GM04504 (cell line): ENCODE measurements around the gene ISL1.

ENCODE experiments used
- DNase-seq: peaks from one replicate; pipeline ENCODE4 v3.0.0-alpha.2; 2012; ENCODE audit warnings: low read depth

Gene ISL1

DNA sequence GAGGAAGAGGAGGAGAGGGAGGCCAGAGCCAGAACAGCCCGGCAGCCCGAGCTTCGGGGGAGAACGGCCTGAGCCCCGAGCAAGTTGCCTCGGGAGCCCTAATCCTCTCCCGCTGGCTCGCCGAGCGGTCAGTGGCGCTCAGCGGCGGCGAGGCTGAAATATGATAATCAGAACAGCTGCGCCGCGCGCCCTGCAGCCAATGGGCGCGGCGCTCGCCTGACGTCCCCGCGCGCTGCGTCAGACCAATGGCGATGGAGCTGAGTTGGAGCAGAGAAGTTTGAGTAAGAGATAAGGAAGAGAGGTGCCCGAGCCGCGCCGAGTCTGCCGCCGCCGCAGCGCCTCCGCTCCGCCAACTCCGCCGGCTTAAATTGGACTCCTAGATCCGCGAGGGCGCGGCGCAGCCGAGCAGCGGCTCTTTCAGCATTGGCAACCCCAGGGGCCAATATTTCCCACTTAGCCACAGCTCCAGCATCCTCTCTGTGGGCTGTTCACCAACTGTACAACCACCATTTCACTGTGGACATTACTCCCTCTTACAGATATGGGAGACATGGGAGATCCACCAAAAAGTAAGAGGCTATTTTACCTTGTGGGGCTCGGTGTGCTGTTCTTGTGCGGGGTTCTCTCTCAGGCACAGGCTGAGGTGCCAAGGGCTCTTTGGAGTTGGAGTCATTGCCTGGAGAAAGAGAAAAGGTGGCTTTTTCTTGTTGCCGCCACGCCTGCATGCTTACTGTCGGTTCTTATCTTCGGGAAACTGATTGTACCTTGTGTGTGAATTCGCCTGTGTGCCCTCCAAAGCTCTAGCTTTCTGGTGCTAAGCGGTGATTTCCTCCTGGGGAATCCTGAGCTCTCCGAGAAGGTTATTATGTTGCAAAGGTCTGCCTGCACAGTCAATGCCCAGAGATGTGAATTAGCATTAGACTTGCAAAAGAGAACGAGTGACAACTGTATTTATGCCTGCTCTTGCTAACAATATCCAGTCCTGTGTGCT lies at the start of gene ISL1:
ISL1 (plus strand) TSS at position 318 of the 991 bp plus-strand sequence; CDS start at position 542, 224 bp downstream.
- DNase-seq, result peak; percentile 24

DNA sequence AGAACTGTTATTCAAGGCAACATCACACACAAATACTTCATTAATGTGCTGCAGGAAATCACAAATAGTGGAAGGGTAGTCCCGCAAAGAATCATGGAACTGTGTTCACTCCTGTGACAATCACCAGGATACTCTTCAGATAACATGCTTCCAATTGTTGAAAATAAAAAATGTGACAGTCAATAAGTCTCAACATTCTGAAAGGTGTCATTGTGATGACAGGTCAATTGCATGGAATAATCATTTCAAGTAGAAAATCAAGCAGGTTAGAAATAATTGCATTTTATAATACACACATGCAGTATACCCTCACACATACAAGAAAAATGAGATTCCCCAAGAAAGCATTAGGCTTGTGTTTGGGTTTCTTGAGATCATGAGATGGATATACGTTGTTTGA lies 46.4 kb upstream of the ISL1 start:
- DNase-seq, result no peak

DNA sequence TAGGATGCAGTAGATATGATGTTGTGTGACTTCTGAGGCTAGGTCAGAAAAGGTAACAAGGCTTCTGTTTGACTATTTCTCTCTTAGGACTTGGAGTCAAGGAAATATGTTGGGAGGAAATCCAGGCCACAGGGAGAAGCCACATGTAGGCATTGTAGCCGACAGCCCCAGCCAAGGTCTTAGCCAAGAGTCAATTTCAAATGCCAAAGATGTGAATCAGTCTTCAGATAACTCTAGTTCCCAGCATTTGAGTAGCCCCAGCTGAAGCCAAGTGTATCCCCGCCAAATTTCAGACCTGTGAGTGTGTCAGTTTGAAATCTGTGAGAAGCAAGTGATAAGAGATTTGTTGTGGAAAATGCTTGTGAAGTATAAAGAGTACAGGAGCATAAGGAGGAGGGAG lies 38.1 kb upstream of the ISL1 start:
- DNase-seq, result no peak

DNA sequence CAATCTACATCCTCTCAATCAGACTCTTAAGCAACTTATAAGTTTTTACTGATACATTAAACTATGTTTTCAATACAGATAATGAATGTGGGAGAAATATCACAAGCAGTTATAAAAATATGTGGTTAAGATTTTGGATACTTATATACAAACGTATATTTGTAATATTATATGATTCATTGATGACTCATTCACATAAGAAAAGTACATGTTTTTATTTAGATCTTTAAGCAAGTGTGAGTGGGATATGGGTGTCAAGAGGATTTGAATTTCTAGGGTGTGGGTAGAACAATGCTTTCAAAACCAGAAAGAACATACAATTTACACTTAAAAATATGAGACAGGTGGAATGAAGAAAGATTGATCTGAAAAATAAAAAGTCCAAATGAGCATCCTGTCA lies 36.1 kb upstream of the ISL1 start:
- no peak for DNase-seq

DNA sequence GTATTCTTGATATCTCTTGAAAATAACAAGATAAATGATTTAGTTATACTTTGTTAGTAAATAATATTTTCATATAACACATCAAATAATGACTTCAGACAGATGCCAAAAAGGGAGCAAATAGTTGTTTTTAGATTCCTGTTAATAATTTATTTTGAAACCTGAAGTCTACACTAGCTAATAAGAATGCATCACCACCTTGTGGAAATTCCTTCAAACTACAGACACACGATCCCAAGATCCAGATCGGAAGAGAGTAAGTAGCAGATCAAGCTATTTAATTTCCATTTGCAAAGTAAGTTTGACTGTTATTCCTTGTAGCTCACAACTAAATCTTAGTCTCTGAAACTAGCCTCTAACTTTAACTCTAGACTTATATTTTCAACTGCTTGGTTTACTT lies 35.5 kb upstream of the ISL1 start:
- DNase-seq, result no peak

DNA sequence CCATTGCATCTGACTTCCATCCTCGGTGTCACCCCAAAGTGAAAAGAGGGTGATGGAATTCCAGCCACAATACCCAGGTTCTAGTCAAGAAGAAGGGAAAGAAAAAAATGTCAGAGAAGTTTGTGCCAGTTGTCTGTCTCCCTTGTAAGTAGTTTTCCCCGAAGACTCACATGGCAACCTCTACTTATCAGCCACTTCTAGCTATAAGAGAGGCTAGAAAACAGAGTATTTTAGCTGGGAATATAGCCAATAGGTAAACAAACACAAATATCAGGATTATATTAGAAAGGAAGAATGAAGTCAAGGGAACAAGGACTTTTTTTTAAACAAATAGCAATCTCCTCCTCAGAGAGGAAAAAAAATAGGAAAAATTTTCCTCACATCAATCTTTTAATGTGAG lies 12.2 kb upstream of the ISL1 start:
- no peak for DNase-seq

DNA sequence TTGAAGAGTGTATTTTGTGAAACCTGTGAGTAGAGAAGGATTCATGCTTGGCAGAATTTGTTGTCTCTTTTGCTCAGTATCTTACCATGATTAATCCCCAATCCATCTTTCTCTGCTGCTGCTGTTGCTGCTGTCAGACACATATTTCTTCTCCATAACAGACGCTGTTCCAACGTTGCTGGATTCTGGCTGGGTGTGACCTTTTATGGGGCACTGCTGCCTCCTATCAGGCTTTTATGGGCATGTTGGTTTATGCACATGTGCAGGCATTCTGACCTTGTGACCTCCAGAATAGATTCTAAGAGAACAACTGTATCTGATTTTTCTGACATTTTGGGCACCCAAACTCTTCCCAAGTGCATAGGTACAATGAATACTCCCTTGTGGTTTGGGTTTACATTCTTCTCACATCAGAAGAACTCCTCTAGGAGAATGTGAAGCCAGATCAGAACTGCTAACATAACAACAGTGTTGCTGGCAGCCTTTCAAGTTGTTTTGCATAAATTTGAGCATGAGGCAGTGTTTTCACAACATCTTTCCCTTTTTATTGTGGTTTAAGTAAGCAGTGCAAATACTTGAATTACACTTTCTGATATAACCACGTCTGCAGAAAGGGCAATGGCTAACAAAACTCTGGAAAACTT lies 9.2 kb upstream of the ISL1 start:
- DNase-seq, result no peak

DNA sequence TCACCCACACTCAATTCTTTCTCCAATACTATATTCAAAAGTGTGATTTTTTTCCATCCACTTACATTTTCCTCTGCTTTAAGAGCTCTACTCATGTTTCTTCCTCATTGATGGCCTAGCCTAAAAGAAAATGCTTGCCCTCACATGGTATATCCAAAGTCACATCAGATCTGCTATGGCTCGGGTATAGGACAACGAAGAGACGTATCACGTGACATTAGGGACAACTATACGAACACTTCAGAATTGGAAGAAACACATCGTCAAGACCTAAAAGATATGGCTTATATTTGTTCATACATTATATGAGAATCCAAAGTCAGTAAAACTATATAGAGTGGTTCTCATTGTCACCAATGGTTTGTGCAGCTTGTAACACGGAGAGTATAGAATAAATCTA lies 8.2 kb upstream of the ISL1 start:
- DNase-seq, result no peak

DNA sequence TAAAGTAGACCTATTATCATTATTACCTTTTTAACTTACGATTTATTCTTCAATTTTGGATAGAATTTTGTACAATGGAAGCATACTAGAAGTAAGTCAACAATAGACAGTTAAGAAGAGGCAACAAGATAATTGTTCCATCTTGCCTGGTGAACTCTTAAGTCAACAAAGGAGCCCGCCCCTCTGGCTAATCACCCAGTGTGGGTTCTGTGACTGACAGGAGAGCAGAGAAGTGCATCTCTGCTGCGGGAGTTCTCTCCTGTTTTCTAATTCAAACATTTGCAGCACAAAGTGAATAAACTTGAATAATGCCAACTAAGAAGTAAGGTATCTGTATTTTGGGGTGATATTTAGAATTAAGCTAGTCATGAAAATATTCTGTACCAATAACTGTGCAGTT lies 6.7 kb upstream of the ISL1 start:
- DNase-seq, result no peak

DNA sequence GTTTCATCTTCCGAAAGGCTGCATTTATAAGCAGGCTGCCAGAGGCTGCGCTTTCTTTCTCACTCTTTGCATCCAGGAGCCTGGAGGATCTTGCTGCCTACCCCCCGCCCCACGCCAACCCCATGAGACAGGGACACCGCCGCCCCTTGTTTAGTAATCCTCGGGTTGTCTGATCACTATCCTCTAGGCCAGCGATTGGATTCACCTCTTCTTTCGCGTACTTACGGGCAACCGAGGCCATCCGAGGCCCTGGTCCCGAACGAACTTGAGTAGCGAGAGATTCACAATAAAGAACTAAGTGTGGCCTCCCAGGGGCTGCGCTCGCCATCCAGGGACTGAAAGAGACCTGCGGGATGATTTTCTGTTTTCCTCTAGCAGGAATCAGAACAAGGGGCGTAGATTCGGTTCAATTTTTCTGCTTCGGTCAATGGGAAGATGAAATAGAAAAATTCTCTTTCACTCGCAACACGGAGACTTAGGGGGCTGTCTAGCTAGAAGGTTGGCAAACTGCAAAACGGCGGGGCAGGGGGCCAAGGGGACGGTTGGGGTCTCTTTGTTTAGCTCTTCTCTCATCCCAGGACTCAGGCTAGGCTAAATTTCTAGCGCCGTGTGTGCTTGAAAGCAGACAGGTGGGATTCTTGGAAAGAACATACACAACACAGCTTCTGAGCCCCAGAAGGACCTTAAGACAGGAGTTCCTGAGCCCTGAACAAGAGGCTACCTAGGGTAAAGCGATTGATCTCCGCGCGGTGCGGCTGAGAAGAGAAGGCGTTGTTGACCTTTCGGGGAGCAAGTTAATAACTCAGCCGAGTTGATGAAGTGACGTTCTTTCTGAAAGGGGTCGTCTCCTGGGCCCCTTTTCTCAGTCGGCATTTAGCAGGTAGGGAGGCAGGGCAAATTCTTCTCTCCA lies 5.8 kb upstream of the ISL1 start:
- no peak for DNase-seq

DNA sequence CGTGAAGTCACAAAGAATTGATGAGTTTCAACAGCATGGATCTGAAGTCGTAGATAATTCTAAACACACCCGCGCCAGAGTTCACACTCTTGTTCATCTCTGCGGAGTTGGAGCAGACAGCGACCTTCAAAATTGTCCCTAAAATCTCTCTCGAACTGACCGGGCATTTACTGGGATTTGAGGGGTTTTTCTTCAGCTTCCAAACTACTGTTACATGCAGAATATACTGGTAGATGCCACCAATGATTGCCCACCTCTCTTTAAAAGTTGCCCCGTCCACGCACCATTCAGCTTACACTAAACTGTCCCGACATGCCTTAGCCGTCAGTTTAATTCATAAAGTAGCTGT lies 5.2 kb upstream of the ISL1 start:
- DNase-seq, result no peak

DNA sequence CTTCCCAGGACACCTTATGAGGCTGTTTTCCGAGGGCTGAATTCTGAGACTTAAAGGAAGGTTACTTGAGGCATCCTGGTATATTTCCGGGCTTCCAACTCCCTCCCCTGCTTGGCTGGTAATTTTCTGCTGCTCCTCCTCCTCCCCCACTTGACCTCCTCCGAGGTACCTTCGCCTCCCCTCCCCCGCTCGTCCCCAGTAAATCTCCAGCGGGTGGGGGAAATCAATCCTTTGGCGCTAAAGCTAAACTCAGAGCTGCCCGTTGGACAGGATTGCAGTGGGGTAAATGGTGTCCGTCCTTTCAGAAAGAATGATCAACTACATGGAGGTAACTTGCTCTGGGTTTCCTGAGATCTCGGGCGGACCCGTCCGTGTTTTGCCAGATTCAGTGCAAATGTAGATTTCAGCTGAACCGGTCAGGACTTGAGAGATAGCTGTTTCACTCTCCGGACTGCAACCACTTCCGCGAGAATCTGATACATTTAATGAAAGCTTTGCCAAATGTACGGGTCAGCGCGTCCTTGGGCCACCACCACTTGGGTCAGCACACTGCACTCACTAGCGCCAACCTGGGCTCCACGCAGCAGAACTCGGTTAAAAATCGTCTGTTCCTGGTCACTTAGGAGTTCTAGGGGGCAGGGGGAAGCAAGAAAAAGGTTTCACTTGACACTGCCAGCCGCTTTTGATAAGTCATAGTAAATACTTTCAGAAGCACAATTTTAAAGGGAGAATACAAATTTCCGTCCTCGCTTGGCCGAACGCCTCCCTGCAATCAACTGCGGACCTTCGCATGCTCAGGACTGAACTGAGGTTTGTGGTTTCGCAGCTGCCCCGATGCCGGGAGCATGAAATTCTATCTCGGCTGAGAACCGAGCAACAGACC lies 4.6 kb upstream of the ISL1 start:
- no peak for DNase-seq

DNA sequence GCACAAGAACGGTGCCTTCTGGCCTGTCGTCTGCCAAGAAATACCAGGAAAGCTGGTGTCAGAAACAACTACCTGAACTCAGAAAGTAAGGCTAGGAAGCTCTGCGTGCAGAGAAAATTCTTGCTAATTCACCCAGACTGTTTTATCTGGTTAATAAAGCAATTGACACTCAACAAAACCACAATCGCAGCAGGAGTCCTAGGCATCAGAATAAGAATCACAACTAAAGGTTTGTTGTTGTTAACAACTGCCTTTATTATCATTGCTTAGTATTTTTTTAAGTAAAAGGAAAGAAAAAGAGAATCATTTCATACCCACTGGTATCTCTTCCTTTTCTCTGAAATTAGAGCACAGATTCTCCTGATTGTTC lies 3.9 kb upstream of the ISL1 start:
- no peak for DNase-seq

DNA sequence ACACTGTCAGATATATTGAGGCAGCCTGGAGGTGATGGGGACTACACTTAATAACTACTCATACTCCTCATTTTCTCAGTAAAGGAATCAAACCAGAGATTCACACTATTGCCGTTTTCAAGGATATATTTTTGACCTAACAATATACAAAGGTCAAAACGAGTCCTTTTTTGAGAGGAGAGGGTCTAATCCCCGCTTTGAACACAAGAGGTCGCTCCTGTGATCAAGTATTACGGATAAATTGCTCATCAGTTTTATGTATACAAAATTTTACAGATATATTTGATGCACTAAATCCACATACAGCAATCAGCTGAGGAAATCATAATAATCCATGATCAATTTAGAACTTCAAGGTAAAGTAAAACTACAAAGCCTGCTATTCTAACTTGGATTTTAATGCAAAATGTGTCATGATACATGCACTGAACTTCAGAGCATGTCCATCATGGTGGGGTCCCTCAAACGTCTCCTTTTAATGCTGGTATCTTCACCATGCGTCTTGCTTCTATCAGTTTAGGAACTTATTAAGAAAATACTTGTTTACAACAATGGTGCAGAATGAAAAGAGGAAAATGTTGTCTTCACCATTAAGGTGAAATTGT lies 2.5 kb upstream of the ISL1 start:
- DNase-seq, result no peak

DNA sequence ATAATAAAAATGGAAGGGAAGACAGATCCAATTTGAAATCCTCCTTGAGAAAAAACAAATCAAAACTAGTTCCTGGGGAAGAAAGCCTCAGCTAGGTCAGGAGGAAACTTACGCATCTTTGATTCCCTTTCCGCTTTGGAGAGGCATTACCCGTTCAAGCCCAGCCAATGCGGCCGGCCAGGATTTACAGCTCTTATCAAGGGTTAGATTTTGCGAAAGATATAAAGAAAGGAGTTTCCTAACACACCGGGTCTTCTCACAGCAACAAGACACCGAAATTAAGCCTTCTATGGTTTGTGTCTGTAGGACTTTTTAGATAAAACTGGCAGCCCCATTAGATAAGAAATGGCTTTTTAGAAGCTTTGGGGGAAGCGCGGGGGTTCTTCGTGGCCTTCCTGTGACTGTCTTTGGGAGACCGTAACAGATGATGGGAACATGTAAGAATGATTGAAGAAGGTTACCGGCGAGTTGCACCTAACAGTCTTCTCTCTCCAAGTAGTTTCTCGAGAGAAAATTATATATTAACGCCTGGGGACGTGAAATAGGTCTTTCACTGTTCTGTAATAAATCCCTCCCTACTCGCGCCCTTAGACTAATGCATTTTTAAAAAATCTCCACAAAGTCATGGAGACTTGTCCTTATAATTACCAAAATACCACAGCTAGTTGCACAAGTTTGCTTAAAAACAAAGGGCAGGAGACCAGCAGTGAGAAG lies 1.3 kb upstream of the ISL1 start:
- DNase-seq, result no peak

DNA sequence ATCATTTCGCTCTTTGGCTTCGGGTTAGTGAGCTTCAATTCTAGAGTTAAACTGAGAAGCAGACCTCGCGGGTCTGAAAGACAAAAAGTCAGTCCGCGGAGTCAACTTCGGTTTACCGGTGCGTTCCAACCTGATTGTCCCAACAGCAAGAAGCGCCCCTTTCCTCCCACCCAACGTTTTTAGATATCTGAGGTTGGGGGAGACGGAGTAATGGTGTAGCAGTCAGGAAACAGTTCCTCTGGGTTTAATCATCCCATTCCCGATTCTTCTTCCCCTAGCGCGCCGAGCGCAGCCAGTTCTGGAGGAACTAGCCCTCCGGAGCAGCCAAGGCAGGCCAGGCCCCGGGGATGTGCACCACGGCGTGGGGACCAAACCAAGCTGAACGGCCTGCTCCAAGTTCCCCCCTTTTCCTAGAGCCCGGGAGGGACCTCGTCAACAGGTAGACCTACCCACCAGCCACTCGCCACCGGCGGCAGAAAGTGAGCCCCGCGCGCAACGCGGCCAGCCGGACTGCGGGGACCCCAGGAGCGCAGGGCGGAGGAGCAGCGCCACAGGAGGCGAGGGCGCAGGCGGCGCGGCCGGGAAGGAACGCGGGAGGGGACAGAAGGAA lies 622 bp upstream of the ISL1 start:
- no peak for DNase-seq

DNA sequence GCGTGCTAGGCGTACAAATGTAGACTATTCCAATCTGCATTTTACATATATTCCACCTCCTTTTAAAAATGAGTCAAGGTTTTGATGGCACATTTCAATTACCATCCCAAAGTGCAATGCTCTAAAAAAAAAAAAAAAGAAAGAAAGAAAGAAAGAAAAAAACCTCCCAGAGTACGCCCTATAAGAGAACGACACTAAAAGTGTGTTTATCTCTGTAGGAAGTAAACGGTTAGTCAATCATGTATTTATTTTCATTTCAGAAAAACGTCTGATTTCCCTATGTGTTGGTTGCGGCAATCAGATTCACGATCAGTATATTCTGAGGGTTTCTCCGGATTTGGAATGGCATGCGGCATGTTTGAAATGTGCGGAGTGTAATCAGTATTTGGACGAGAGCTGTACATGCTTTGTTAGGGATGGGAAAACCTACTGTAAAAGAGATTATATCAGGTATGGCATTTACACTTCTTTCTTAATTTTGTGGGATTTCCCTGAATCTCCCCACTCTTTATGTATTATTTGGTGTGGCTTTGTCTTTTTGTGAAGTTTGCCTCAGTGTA lies 1.1 kb downstream of the ISL1 start:
- no peak for DNase-seq

DNA sequence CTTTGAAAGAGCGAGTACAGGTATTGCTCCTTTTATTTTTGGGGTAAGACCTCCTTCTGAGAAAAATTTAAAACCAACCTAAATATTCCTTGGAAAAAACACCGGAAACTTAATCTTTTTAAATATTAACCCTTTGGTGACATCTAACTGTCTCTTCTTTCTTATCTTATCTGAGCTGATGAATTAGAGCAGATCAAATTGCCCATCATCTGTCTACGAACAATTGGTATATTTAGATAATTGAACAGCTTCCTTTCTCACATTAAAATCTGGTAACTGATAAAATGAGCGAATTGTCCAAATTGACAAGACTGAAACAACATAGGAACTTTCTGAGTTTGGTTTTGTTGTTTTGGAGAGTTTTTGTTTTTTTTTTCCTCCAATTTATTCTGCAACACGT lies 2.0 kb downstream of the ISL1 start:
- no peak for DNase-seq
